ENCODE measurements around the gene ADGRB2.

ADGRB2 gene

GRCh38 chr1:31765516-31765915 is 1.4 kb upstream of the ADGRB2 start:
- 89% methylated on average over 4 of the region's 6 CpGs for WGBS (ENCODE audit: insufficient coverage)
- ChIA-PET POLR2A (no interaction called here), CTCF (interaction anchor here (1.3 to 5.5 kb wide), 6 partner anchors 11 to 298 kb away, joined by 5 to 50 read pairs (median 7); no protein-coding TSS in a partner anchor)
- H3K4me1 ChIP-seq (ENCODE audit: control extremely low read depth in 1 of 4, control insufficient read depth in 4 of 4, insufficient read depth in 4 of 4, low read length in 3 of 4), result peaks cover 0 to 45% (median 32%) of the 10 kb centered on the region in 4 experiments
- no peak for DNase-seq
- H3K27ac ChIP-seq (ENCODE audit: insufficient read depth in 1 of 2, low read depth in 1 of 2, low read length in 2 of 2, poor library complexity in 1 of 2, severe bottlenecking in 2 of 2), result no peak overlapping the region
- H3K36me3 ChIP-seq (ENCODE audit: control insufficient read depth in 4 of 4, insufficient read depth in 4 of 4, low read length in 3 of 4), result no peaks in the 10 kb centered on the region
- peaks cover 0 to 33% (median 23%) of the 10 kb centered on the region in 5 experiments for H3K27me3 ChIP-seq (replicated peaks in 2 of 5; ENCODE audit: control insufficient read depth in 4 of 5, insufficient read depth in 5 of 5, low read length in 4 of 5)
- no peaks in the 10 kb centered on the region for H3K9me3 ChIP-seq (ENCODE audit: control extremely low read depth in 1 of 5, control insufficient read depth in 4 of 5, insufficient read depth in 2 of 5, low read depth in 1 of 5, low read length in 4 of 5)
- H3K4me3 ChIP-seq (ENCODE audit: control insufficient read depth in 1 of 7, extremely low read depth in 1 of 7, insufficient read depth in 4 of 7, low read depth in 2 of 7, low read length in 6 of 7), result no peak overlapping the region

- no peak overlapping the region for H3K4me3 ChIP-seq (ENCODE audit: control insufficient read depth in 1 of 7, extremely low read depth in 1 of 7, insufficient read depth in 4 of 7, low read depth in 2 of 7, low read length in 6 of 7)
- ChIA-PET CTCF (interaction anchor here (1.3 to 5.5 kb wide), 6 partner anchors 11 to 298 kb away, joined by 3 to 50 read pairs (median 6); no protein-coding TSS in a partner anchor), POLR2A (no interaction called here)
- peaks cover 0 to 49% (median 33%) of the 10 kb centered on the region in 4 experiments for H3K4me1 ChIP-seq (ENCODE audit: control extremely low read depth in 1 of 4, control insufficient read depth in 4 of 4, insufficient read depth in 4 of 4, low read length in 3 of 4)
- DNase-seq, result peak in 2 of 3 donors; percentile 56 to 59
- H3K27ac ChIP-seq (ENCODE audit: insufficient read depth in 1 of 2, low read depth in 1 of 2, low read length in 2 of 2, poor library complexity in 1 of 2, severe bottlenecking in 2 of 2), result no peak overlapping the region
- WGBS (ENCODE audit: insufficient coverage), result 34% methylated on average over 4 of the region's 5 CpGs
- no peaks in the 10 kb centered on the region for H3K36me3 ChIP-seq (ENCODE audit: control insufficient read depth in 4 of 4, insufficient read depth in 4 of 4, low read length in 3 of 4)
- no peaks in the 10 kb centered on the region for H3K9me3 ChIP-seq (ENCODE audit: control extremely low read depth in 1 of 5, control insufficient read depth in 4 of 5, insufficient read depth in 2 of 5, low read depth in 1 of 5, low read length in 4 of 5)
- peaks cover 0 to 35% (median 21%) of the 10 kb centered on the region in 5 experiments for H3K27me3 ChIP-seq (replicated peaks in 2 of 5; ENCODE audit: control insufficient read depth in 4 of 5, insufficient read depth in 5 of 5, low read length in 4 of 5)
Measured at GRCh38 chr1:31765041-31765467, 914 bp upstream of the ADGRB2 start.

DNA sequence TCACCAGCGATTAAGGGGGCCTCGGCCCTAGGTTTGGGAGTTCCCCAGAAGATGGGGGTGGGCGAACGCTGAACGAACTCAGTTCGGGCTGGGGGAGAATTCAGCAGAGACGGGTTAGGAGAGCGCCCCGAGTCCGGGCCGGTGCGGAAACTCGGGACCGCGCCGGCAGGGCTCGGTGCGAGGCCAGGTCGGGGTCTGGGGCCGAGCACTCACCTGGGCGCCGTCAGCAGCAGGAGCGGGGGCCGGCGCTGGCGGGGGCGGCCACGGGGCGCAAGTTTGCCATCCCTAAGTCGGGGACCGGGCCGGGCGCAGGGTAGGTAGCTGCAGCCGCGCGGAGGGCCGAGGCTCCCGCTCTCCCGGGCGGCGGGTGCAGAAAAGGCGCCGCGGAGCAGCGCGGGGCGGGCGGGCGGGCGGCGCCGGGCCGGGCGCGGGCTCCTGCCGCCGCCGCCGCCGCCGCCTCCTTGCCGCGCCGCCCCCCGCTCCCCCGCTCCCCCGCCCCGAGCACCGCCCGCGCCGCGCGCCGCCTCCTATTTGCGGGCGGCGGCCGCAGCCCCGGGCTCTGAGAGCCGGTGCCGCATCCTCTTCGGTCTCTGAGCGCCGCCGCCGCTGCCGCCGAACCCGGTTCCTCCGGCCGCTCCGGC is 349 bp downstream of the ADGRB2 start:
- POLR2A ChIA-PET, result interaction anchor here (0.6 kb wide), 1 partner anchor 25 kb away, joined by 3 read pairs; no protein-coding TSS in a partner anchor
- Histone ChIP-seq H3K27me3 (replicated peaks in 2 of 5; ENCODE audit: control insufficient read depth in 4 of 5, insufficient read depth in 5 of 5, low read length in 4 of 5) (peaks cover 0 to 38% (median 19%) of the 10 kb centered on the region in 5 experiments), H3K4me1 (ENCODE audit: control extremely low read depth in 1 of 4, control insufficient read depth in 4 of 4, insufficient read depth in 4 of 4, low read length in 3 of 4) (peaks cover 0 to 45% (median 31%) of the 10 kb centered on the region in 4 experiments), H3K36me3 (ENCODE audit: control insufficient read depth in 4 of 4, insufficient read depth in 4 of 4, low read length in 3 of 4) (no peaks in the 10 kb centered on the region), H3K4me3 (ENCODE audit: control insufficient read depth in 1 of 7, extremely low read depth in 1 of 7, insufficient read depth in 4 of 7, low read depth in 2 of 7, low read length in 6 of 7) (peak overlapping the region in 6 of 7 experiments; percentile 23 to 63 (median 52)), H3K27ac (ENCODE audit: insufficient read depth in 1 of 2, low read depth in 1 of 2, low read length in 2 of 2, poor library complexity in 1 of 2, severe bottlenecking in 2 of 2) (no peak overlapping the region), H3K9me3 (ENCODE audit: control extremely low read depth in 1 of 5, control insufficient read depth in 4 of 5, insufficient read depth in 2 of 5, low read depth in 1 of 5, low read length in 4 of 5) (no peaks in the 10 kb centered on the region)
- no peak for DNase-seq
- WGBS (ENCODE audit: insufficient coverage), result 0% methylated on average over 40 of the region's 93 CpGs
- CTCF ChIA-PET, result interaction anchor here (0.6 to 6.4 kb wide), 12 partner anchors 10 to 299 kb away, joined by 3 to 50 read pairs (median 4); no protein-coding TSS in a partner anchor

DNA sequence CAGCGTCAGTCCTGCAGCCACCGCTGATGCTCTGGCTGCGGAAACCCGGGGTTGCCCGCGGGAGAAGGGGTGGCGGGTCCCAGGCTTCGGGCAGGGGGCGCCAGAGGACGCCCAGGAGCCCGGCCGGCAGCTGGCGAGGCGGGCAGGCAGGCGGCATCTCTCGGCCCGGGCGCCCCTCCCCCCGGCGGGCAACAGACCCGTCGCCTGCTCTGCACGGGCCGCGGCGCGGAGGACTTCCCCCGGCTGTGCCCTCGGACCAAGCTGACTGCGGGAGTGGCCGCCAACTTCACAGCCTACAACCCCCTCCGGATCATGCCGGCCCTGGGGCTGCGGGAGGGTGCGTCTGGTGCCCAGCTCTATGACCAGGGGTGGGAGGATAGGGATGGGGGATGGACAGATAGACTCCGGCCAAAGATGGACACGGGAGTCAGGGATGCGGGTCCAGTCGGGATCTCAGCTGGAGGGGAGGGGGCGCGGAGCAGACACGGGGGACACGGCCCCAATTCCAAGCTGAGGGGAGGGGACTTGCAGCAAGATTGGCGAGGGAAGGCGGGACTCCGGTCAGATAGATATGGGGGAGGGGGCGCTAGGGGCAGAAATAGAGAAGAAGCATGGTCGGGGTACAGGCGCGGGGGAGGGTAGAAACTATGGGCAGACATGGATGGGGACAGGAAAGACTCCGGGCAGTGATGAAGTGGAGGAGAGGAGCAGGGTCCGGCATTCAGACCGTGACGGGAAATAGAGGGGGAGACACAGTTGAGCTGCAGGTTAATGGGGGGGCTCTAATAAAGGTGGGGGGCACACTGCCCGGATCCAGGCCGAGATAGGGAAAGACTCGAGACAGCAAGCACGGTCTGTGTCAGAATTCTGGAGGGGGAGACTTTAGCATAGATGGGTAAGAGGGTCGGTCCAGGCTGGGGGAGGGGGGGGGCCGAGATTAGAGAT is 1.1 kb downstream of the ADGRB2 start:
- peak; percentile 65 to 77 (median 74) for DNase-seq
- 1% methylated on average over 47 of the region's 60 CpGs for WGBS (ENCODE audit: insufficient coverage)
- ChIA-PET CTCF (interaction anchor here (0.6 to 6.4 kb wide), 13 partner anchors 9 to 206 kb away, joined by 3 to 50 read pairs (median 4); no protein-coding TSS in a partner anchor), POLR2A (no interaction called here)
- no peaks in the 10 kb centered on the region for H3K36me3 ChIP-seq (ENCODE audit: control insufficient read depth in 4 of 4, insufficient read depth in 4 of 4, low read length in 3 of 4)
- no peak overlapping the region for H3K27ac ChIP-seq (ENCODE audit: insufficient read depth in 1 of 2, low read depth in 1 of 2, low read length in 2 of 2, poor library complexity in 1 of 2, severe bottlenecking in 2 of 2)
- H3K4me3 ChIP-seq (ENCODE audit: control insufficient read depth in 1 of 7, extremely low read depth in 1 of 7, insufficient read depth in 4 of 7, low read depth in 2 of 7, low read length in 6 of 7), result peak overlapping the region in 5 of 7 experiments; percentile 40 to 63 (median 43)
- peaks cover 0 to 38% (median 19%) of the 10 kb centered on the region in 5 experiments for H3K27me3 ChIP-seq (replicated peaks in 2 of 5; ENCODE audit: control insufficient read depth in 4 of 5, insufficient read depth in 5 of 5, low read length in 4 of 5)
- H3K9me3 ChIP-seq (ENCODE audit: control extremely low read depth in 1 of 5, control insufficient read depth in 4 of 5, insufficient read depth in 2 of 5, low read depth in 1 of 5, low read length in 4 of 5), result no peaks in the 10 kb centered on the region
- H3K4me1 ChIP-seq (ENCODE audit: control extremely low read depth in 1 of 4, control insufficient read depth in 4 of 4, insufficient read depth in 4 of 4, low read length in 3 of 4), result peaks cover 0 to 45% (median 31%) of the 10 kb centered on the region in 4 experiments

- Histone ChIP-seq H3K27me3 (replicated peaks in 2 of 5; ENCODE audit: control insufficient read depth in 4 of 5, insufficient read depth in 5 of 5, low read length in 4 of 5) (peaks cover 0 to 38% (median 19%) of the 10 kb centered on the region in 5 experiments), H3K4me1 (ENCODE audit: control extremely low read depth in 1 of 4, control insufficient read depth in 4 of 4, insufficient read depth in 4 of 4, low read length in 3 of 4) (peaks cover 0 to 45% (median 31%) of the 10 kb centered on the region in 4 experiments), H3K9me3 (ENCODE audit: control extremely low read depth in 1 of 5, control insufficient read depth in 4 of 5, insufficient read depth in 2 of 5, low read depth in 1 of 5, low read length in 4 of 5) (no peaks in the 10 kb centered on the region), H3K27ac (ENCODE audit: insufficient read depth in 1 of 2, low read depth in 1 of 2, low read length in 2 of 2, poor library complexity in 1 of 2, severe bottlenecking in 2 of 2) (no peak overlapping the region), H3K36me3 (ENCODE audit: control insufficient read depth in 4 of 4, insufficient read depth in 4 of 4, low read length in 3 of 4) (no peaks in the 10 kb centered on the region), H3K4me3 (ENCODE audit: control insufficient read depth in 1 of 7, extremely low read depth in 1 of 7, insufficient read depth in 4 of 7, low read depth in 2 of 7, low read length in 6 of 7) (peak overlapping the region in 1 of 7 experiments; percentile 55)
- DNase-seq, result no peak
- CTCF ChIA-PET, result interaction anchor here (0.6 to 6.4 kb wide), 13 partner anchors 9 to 202 kb away, joined by 3 to 50 read pairs (median 5); partner anchors contain the start of gene PEF1
- 0% methylated on average over 1 of the region's 7 CpGs for WGBS (ENCODE audit: insufficient coverage)
- POLR2A ChIA-PET, result no interaction called here
Measured at GRCh38 chr1:31762323-31762722, 1.8 kb downstream of the ADGRB2 start.

GRCh38 chr1:31761883-31762282 is 2.3 kb downstream of the ADGRB2 start:
- no peak overlapping the region for H3K27ac ChIP-seq (ENCODE audit: insufficient read depth in 1 of 2, low read depth in 1 of 2, low read length in 2 of 2, poor library complexity in 1 of 2, severe bottlenecking in 2 of 2)
- H3K4me1 ChIP-seq (ENCODE audit: control extremely low read depth in 1 of 4, control insufficient read depth in 4 of 4, insufficient read depth in 4 of 4, low read length in 3 of 4), result peaks cover 0 to 45% (median 31%) of the 10 kb centered on the region in 4 experiments
- no peak for DNase-seq
- H3K36me3 ChIP-seq (ENCODE audit: control insufficient read depth in 4 of 4, insufficient read depth in 4 of 4, low read length in 3 of 4), result no peaks in the 10 kb centered on the region
- POLR2A ChIA-PET, result no interaction called here
- H3K9me3 ChIP-seq (ENCODE audit: control extremely low read depth in 1 of 5, control insufficient read depth in 4 of 5, insufficient read depth in 2 of 5, low read depth in 1 of 5, low read length in 4 of 5), result no peaks in the 10 kb centered on the region
- H3K4me3 ChIP-seq (ENCODE audit: control insufficient read depth in 1 of 7, extremely low read depth in 1 of 7, insufficient read depth in 4 of 7, low read depth in 2 of 7, low read length in 6 of 7), result no peak overlapping the region
- no CpG with 5 or more reads among the region's 6 CpGs for WGBS (ENCODE audit: insufficient coverage)
- peaks cover 0 to 38% (median 19%) of the 10 kb centered on the region in 5 experiments for H3K27me3 ChIP-seq (replicated peaks in 2 of 5; ENCODE audit: control insufficient read depth in 4 of 5, insufficient read depth in 5 of 5, low read length in 4 of 5)
- CTCF ChIA-PET, result interaction anchor here (1.1 to 6.4 kb wide), 10 partner anchors 11 to 117 kb away, joined by 3 to 34 read pairs (median 4); partner anchors contain the start of genes COL16A1 and PEF1
